Activated naive CD4-positive, alpha-beta T cell treated with Interleukin-2 at 50 U/mL for 16 hours (primary cell): ENCODE results near the gene POLR3E.
"Not testable (repeated sequence)": the region's sequence is repeated elsewhere in the genome, so short reads cannot be mapped to it uniquely, and the experiment has no call there.

Source experiments
- DNase-seq: peaks from one replicate; pipeline ENCODE4 v3.0.0-alpha.2; 2020

The POLR3E gene

GRCh38 chr16:22293137-22294106, 3.8 kb upstream of the POLR3E start:
- no peak for DNase-seq

- DNase-seq = no peak
These were observed 740 bp upstream of the POLR3E start for GRCh38 chr16:22296225-22297113.

GRCh38 chr16:22297871-22298733, 893 bp downstream of the POLR3E start:
- peak; percentile 69 for DNase-seq

GRCh38 chr16:22299036-22299435, 1.8 kb downstream of the POLR3E start:
- no peak for DNase-seq

- peak; percentile 46 for DNase-seq
These were observed 3.3 kb downstream of the POLR3E start for GRCh38 chr16:22300427-22301071.

GRCh38 chr16:22301423-22301822, 4.2 kb downstream of the POLR3E start:
- DNase-seq = not testable (repeated sequence)

- DNase-seq = no peak
These were observed 5.7 kb downstream of the POLR3E start for GRCh38 chr16:22302776-22303363.

GRCh38 chr16:22304411-22304810, 7.2 kb downstream of the POLR3E start:
- no peak for DNase-seq

GRCh38 chr16:22306788-22307187, 9.6 kb downstream of the POLR3E start:
- no peak for DNase-seq

- no peak for DNase-seq
These were observed 10.6 kb downstream of the POLR3E start for GRCh38 chr16:22307838-22308237.

GRCh38 chr16:22308824-22309520, 11.8 kb downstream of the POLR3E start:
- no peak for DNase-seq

- DNase-seq = no peak
These were observed 14.3 kb downstream of the POLR3E start for GRCh38 chr16:22311520-22311919.

- DNase-seq = no peak
These were observed 15.9 kb downstream of the POLR3E start for GRCh38 chr16:22312897-22313781.

GRCh38 chr16:22313876-22314470, 16.8 kb downstream of the POLR3E start:
- DNase-seq = no peak

- no peak for DNase-seq
These were observed 17.7 kb downstream of the POLR3E start for GRCh38 chr16:22314661-22315626.

- no peak for DNase-seq
These were observed 18.8 kb downstream of the POLR3E start for GRCh38 chr16:22315979-22316378.

- DNase-seq = no peak
These were observed 19.2 kb downstream of the POLR3E start for GRCh38 chr16:22316411-22316811.

- DNase-seq = no peak
These were observed 19.9 kb downstream of the POLR3E start for GRCh38 chr16:22317001-22317530.
